ENCODE measurements around the gene CMIP.

Gene CMIP

GRCh38 chr16:81569361-81570034 lies 124.9 kb downstream of the CMIP start:
- no peak overlapping the region for H3K27ac ChIP-seq (ENCODE audit: low read length)
- no peak overlapping the region for H3K4me2 ChIP-seq (ENCODE audit: insufficient read depth, low read length)
- no peak overlapping the region for H2AFZ ChIP-seq (ENCODE audit: low read depth, low read length)
- no peak overlapping the region for H3K9ac ChIP-seq (ENCODE audit: low read depth, low read length)
- H3K79me2 ChIP-seq (ENCODE audit: insufficient read depth, low read length) = peaks cover 92% of the 10 kb centered on the region
- no peak overlapping the region for H3K4me3 ChIP-seq (ENCODE audit: low read depth in 1 of 2, low read length in 2 of 2)
- no peaks in the 10 kb centered on the region for H3K27me3 ChIP-seq (ENCODE audit: insufficient read depth, low read length, poor library complexity)
- no peaks in the 10 kb centered on the region for H3K4me1 ChIP-seq (ENCODE audit: insufficient read depth, low read length)
- no peak for DNase-seq
- H3K36me3 ChIP-seq (ENCODE audit: insufficient read depth, low read length) = no peaks in the 10 kb centered on the region
- no peak for ATAC-seq (ENCODE audit: insufficient read depth, low read depth)
- no peaks in the 10 kb centered on the region for H3K9me3 ChIP-seq (ENCODE audit: insufficient read depth, low read length, severe bottlenecking)
- peaks cover 89% of the 10 kb centered on the region for H4K20me1 ChIP-seq (ENCODE audit: insufficient read depth, low read length)
- no peak for TF ChIP-seq CTCF (IDR thresholded peaks at IDR 0.05; ENCODE audit: borderline replicate concordance, extremely low read depth, low read length, poor library complexity, severe bottlenecking)
- no peak for TF ChIP-seq EZH2 (IDR thresholded peaks at IDR 0.05; ENCODE audit: borderline replicate concordance, low read depth, low read length, severe bottlenecking)

- H3K36me3 ChIP-seq (ENCODE audit: insufficient read depth, low read length) = no peaks in the 10 kb centered on the region
- peaks cover 92% of the 10 kb centered on the region for H3K79me2 ChIP-seq (ENCODE audit: insufficient read depth, low read length)
- H3K4me1 ChIP-seq (ENCODE audit: insufficient read depth, low read length) = no peaks in the 10 kb centered on the region
- no peak for TF ChIP-seq CTCF (IDR thresholded peaks at IDR 0.05; ENCODE audit: borderline replicate concordance, extremely low read depth, low read length, poor library complexity, severe bottlenecking)
- no peak for TF ChIP-seq EZH2 (IDR thresholded peaks at IDR 0.05; ENCODE audit: borderline replicate concordance, low read depth, low read length, severe bottlenecking)
- no peaks in the 10 kb centered on the region for H3K9me3 ChIP-seq (ENCODE audit: insufficient read depth, low read length, severe bottlenecking)
- ATAC-seq (ENCODE audit: insufficient read depth, low read depth) (no peak), DNase-seq (no peak)
- H4K20me1 ChIP-seq (ENCODE audit: insufficient read depth, low read length) = peaks cover 88% of the 10 kb centered on the region
- no peaks in the 10 kb centered on the region for H3K27me3 ChIP-seq (ENCODE audit: insufficient read depth, low read length, poor library complexity)
- H3K4me2 ChIP-seq (ENCODE audit: insufficient read depth, low read length) = no peak overlapping the region
- H3K27ac ChIP-seq (ENCODE audit: low read length) = no peak overlapping the region
- no peak overlapping the region for H3K9ac ChIP-seq (ENCODE audit: low read depth, low read length)
- H3K4me3 ChIP-seq (ENCODE audit: low read depth in 1 of 2, low read length in 2 of 2) = no peak overlapping the region
- no peak overlapping the region for H2AFZ ChIP-seq (ENCODE audit: low read depth, low read length)
Measured at GRCh38 chr16:81570151-81570846, 125.7 kb downstream of the CMIP start.

- peaks cover 85% of the 10 kb centered on the region for H3K79me2 ChIP-seq (ENCODE audit: insufficient read depth, low read length)
- H3K4me2 ChIP-seq (ENCODE audit: insufficient read depth, low read length) = no peak overlapping the region
- no peak for DNase-seq
- H2AFZ ChIP-seq (ENCODE audit: low read depth, low read length) = no peak overlapping the region
- H3K4me3 ChIP-seq (ENCODE audit: low read depth in 1 of 2, low read length in 2 of 2) = no peak overlapping the region
- H3K27ac ChIP-seq (ENCODE audit: low read length) = no peak overlapping the region
- ATAC-seq (ENCODE audit: insufficient read depth, low read depth) = no peak
- peaks cover 83% of the 10 kb centered on the region for H4K20me1 ChIP-seq (ENCODE audit: insufficient read depth, low read length)
- TF ChIP-seq CTCF (IDR thresholded peaks at IDR 0.05; ENCODE audit: borderline replicate concordance, extremely low read depth, low read length, poor library complexity, severe bottlenecking) = no peak
- TF ChIP-seq EZH2 (IDR thresholded peaks at IDR 0.05; ENCODE audit: borderline replicate concordance, low read depth, low read length, severe bottlenecking) = no peak
- no peaks in the 10 kb centered on the region for H3K9me3 ChIP-seq (ENCODE audit: insufficient read depth, low read length, severe bottlenecking)
- H3K4me1 ChIP-seq (ENCODE audit: insufficient read depth, low read length) = no peaks in the 10 kb centered on the region
- H3K27me3 ChIP-seq (ENCODE audit: insufficient read depth, low read length, poor library complexity) = no peaks in the 10 kb centered on the region
- no peaks in the 10 kb centered on the region for H3K36me3 ChIP-seq (ENCODE audit: insufficient read depth, low read length)
- H3K9ac ChIP-seq (ENCODE audit: low read depth, low read length) = no peak overlapping the region
Measured at GRCh38 chr16:81571175-81571574, 126.6 kb downstream of the CMIP start.
